ENCODE measurements around the gene TASP1. TPM values are rescaled to one million over a fixed set of nuclear protein-coding genes. Genes with fewer than 3 reads are reported as not detected.
"Not testable (repeated sequence)": the region's sequence is repeated elsewhere in the genome, so short reads cannot be mapped to it uniquely, and the experiment has no call there.

Gene TASP1
- total RNA-seq, 1 donor from 2014 or later = 14.3 TPM

- peaks cover 11% of the 10 kb centered on the region for H3K4me1 ChIP-seq
- DNase-seq (no peak), ATAC-seq (no peak)
- H3K27me3 ChIP-seq (ENCODE audit: low read depth) = no peaks in the 10 kb centered on the region
- H3K36me3 ChIP-seq = no peaks in the 10 kb centered on the region
- intact Hi-C loops (cut with DNase I) = no loop called here
- no peak overlapping the region for H3K4me3 ChIP-seq
- no peaks in the 10 kb centered on the region for H3K9me3 ChIP-seq
- no peak for TF ChIP-seq CTCF (IDR thresholded peaks at IDR 0.05)
- H3K27ac ChIP-seq = no peak overlapping the region
Observed at GRCh38 chr20:13494019-13494418, 144.7 kb downstream of the TASP1 start.

GRCh38 chr20:13493143-13493542 is 145.6 kb downstream of the TASP1 start:
- H3K27me3 ChIP-seq (ENCODE audit: low read depth) = no peaks in the 10 kb centered on the region
- no peaks in the 10 kb centered on the region for H3K9me3 ChIP-seq
- intact Hi-C loops (cut with DNase I) = no loop called here
- DNase-seq = no peak
- no peak overlapping the region for H3K27ac ChIP-seq
- ATAC-seq = no peak
- TF ChIP-seq CTCF (IDR thresholded peaks at IDR 0.05) = no peak
- H3K4me3 ChIP-seq = no peak overlapping the region
- H3K4me1 ChIP-seq = peaks cover 11% of the 10 kb centered on the region
- H3K36me3 ChIP-seq = no peaks in the 10 kb centered on the region

- Histone ChIP-seq H3K4me3 (no peak overlapping the region), H3K9me3 (no peaks in the 10 kb centered on the region), H3K4me1 (peaks cover 11% of the 10 kb centered on the region), H3K27ac (peak overlapping the region; percentile 46), H3K36me3 (no peaks in the 10 kb centered on the region), H3K27me3 (ENCODE audit: low read depth) (no peaks in the 10 kb centered on the region)
- intact Hi-C loops (cut with DNase I) = no loop called here
- DNase-seq (no peak), ATAC-seq (peak; percentile 79 to 87)
- TF ChIP-seq CTCF (IDR thresholded peaks at IDR 0.05) = no peak
Observed at GRCh38 chr20:13492001-13492481, 146.7 kb downstream of the TASP1 start.

- no peak overlapping the region for H3K4me3 ChIP-seq
- H3K36me3 ChIP-seq = peaks cover 6% of the 10 kb centered on the region
- ATAC-seq (no peak), DNase-seq (no peak)
- no peaks in the 10 kb centered on the region for H3K27me3 ChIP-seq (ENCODE audit: low read depth)
- H3K27ac ChIP-seq = no peak overlapping the region
- no peak for TF ChIP-seq CTCF (IDR thresholded peaks at IDR 0.05)
- intact Hi-C loops (cut with DNase I) = no loop called here
- H3K4me1 ChIP-seq = peaks cover 11% of the 10 kb centered on the region
- H3K9me3 ChIP-seq = no peaks in the 10 kb centered on the region
Observed at GRCh38 chr20:13487202-13487601, 151.5 kb downstream of the TASP1 start.

GRCh38 chr20:13486694-13487093 is 152.0 kb downstream of the TASP1 start:
- no peaks in the 10 kb centered on the region for H3K27me3 ChIP-seq (ENCODE audit: low read depth)
- DNase-seq (no peak), ATAC-seq (no peak)
- TF ChIP-seq CTCF (IDR thresholded peaks at IDR 0.05) = no peak
- H3K9me3 ChIP-seq = no peaks in the 10 kb centered on the region
- H3K27ac ChIP-seq = no peak overlapping the region
- H3K4me1 ChIP-seq = peaks cover 6% of the 10 kb centered on the region
- intact Hi-C loops (cut with DNase I) = no loop called here
- no peak overlapping the region for H3K4me3 ChIP-seq
- H3K36me3 ChIP-seq = peaks cover 11% of the 10 kb centered on the region

- peaks cover 11% of the 10 kb centered on the region for H3K36me3 ChIP-seq
- no peaks in the 10 kb centered on the region for H3K27me3 ChIP-seq (ENCODE audit: low read depth)
- no peaks in the 10 kb centered on the region for H3K9me3 ChIP-seq
- intact Hi-C loops (cut with DNase I) = no loop called here
- TF ChIP-seq CTCF (IDR thresholded peaks at IDR 0.05) = no peak
- H3K4me1 ChIP-seq = no peaks in the 10 kb centered on the region
- no peak for DNase-seq
- no peak for ATAC-seq
- no peak overlapping the region for H3K27ac ChIP-seq
- no peak overlapping the region for H3K4me3 ChIP-seq
Observed at GRCh38 chr20:13485576-13485975, 153.2 kb downstream of the TASP1 start.

GRCh38 chr20:13485019-13485418 is 153.7 kb downstream of the TASP1 start:
- ATAC-seq; H3K27ac ChIP-seq; DNase-seq; H3K9me3 ChIP-seq; H3K27me3 ChIP-seq (ENCODE audit: low read depth); H3K4me3 ChIP-seq; H3K4me1 ChIP-seq; intact Hi-C loops (cut with DNase I): not testable (repeated sequence)
- H3K36me3 ChIP-seq = peaks cover 11% of the 10 kb centered on the region

GRCh38 chr20:13483472-13483871 is 155.3 kb downstream of the TASP1 start:
- intact Hi-C loops (cut with DNase I); H3K27ac ChIP-seq; H3K27me3 ChIP-seq (ENCODE audit: low read depth); H3K9me3 ChIP-seq; ATAC-seq; H3K4me3 ChIP-seq; H3K4me1 ChIP-seq; DNase-seq: not testable (repeated sequence)
- H3K36me3 ChIP-seq = peaks cover 11% of the 10 kb centered on the region

All from lower lobe of right lung (tissue), 2 donors.